SH-SY5Y (cell line): ENCODE measurements around the gene C4BPA.

Experiments used
- GATA2 ChIP-seq: IDR thresholded peaks from 2 replicates; pipeline ENCODE4 v1.6.1; 2011; ENCODE audit warnings: mild to moderate bottlenecking, low read depth, low read length
- GATA3 ChIP-seq: IDR thresholded peaks from 2 replicates; pipeline ENCODE4 v1.6.1; 2011; ENCODE audit warnings: low read depth, mild to moderate bottlenecking, low read length, moderate library complexity

The C4BPA gene

DNA sequence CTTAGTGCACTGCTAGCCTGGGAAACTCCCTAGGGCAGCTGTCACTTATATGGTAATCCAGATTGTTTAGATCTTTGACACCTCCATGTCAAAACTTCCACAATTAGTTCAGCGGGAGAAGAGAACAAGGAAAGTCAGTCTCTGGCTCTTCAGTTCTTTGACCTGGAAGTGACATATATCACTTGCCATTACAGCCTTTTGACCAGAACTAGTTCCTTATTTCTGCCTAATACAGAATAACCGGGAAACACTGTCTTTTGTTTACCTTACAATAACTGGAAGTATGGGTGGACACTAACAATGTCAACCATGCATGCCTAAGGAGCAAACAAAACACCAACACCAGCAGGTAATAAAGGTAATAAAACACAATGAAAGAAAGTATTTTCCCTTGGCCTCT is 68.3 kb downstream of the C4BPA start:
- no peak for TF ChIP-seq GATA2
- no peak for TF ChIP-seq GATA3

DNA sequence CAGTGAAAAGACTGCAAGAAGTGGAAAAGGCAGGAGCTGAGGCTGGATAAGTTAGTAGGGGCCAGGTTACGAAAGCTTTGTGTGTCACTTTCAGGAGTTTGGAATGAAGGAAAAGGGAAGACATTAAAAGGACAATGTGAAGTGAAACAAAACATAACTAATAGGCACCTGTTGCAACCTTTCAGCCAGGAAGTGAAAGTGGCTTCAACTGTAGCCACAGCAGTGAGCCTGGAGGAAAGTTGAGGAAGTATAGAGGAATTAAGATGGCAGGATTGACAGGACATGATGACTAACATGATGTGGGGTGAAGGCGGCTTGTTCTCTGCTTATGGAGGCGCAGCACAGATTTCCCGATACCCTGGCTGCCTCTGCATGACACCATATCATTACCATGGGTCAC is 68.9 kb downstream of the C4BPA start:
- no peak for TF ChIP-seq GATA3

DNA sequence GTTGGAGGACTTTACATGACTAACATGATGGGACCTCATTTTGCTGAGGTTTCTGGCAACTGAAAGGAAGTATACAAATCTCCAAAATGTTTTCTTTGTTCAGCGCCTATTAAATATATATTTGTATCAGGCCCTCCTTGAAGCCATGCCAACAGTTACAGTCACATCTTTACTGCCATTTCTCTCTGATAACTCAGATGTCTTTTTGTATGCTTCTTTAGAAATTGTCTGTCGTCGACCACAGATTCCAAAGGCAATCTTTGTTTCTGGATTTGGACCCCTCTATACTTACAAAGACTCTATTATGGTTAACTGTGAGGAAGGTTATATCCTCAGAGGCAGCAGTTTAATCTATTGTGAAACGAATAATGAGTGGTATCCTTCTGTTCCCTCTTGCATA is 69.4 kb downstream of the C4BPA start:
- TF ChIP-seq GATA2 = no peak
- TF ChIP-seq GATA3 = no peak

DNA sequence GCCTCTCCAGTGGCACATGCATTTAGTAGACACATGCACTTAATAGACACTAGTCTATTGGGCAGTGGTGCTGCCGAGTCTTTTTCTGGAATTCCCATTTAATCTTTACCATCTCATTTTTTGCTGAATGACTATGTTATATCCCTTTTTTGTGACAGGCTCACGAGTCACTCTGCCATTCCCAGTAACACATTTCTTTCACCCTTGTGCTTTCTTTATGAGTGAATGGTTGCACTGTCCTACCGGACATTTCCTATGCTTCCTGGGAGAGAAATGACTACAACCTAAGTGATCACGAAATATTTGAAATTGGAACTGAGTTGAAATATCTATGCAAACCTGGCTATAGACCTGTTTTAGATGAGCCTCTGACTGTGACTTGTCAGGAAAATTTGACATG is 70.9 kb downstream of the C4BPA start:
- TF ChIP-seq GATA2 = no peak
- TF ChIP-seq GATA3 = no peak

DNA sequence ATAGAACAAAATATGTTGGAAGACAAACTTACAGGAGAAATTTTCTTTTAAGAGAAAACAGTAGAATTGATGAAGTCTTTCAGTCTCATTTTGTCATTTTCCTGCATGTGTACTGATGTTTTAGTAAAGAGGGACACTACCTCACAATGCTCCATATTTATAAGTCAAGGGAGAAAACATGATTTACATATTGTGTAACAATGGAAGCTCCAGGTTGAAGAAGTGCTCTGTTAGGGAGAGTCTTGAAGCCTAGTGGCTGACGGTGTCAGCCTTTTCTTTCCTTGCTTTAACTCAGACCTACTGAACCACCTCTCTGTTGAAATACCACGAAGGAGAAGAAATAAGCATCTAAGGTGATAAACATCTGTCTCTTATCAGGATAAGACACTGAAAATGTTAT is 75.0 kb downstream of the C4BPA start:
- no peak for TF ChIP-seq GATA2
- no peak for TF ChIP-seq GATA3

DNA sequence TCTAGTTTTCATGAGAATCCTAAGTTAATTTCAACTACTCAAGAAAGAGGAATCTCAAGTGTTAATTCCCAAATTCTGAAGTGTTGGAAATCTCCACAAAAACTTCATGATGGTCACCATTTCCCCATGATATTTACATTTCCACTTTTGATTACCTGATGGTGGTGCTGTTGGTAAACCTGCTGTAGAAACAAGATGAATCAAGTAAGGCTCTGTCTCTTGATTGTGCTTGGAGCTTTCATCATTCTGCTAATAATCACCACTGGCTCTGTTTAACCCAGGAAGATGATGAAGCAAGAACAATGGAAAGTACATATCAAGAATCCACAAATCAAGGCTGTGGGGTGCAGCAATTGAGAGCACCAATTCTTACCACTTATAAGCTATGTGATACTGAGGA is 77.8 kb downstream of the C4BPA start:
- no peak for TF ChIP-seq GATA3
- no peak for TF ChIP-seq GATA2

DNA sequence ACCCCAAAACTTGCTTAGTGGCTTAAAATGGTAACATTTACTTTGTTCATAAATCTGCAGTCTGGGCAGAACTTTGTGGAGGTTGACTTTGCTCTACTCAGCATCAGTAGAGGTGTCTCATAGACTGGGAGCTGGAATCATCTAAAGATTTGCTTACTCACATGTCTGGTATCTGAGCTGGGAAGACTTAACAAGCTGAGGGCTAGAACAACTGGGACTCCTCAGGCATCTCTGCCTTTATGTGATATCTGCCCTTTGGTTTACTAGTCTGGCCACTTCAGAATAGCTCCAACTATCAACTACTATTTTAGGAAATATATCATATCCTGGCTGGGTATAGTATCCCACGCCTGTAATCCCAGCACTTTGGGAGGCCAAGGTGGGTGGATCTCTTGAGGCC is 82.5 kb downstream of the C4BPA start:
- TF ChIP-seq GATA2 (no peak), GATA3 (no peak)

DNA sequence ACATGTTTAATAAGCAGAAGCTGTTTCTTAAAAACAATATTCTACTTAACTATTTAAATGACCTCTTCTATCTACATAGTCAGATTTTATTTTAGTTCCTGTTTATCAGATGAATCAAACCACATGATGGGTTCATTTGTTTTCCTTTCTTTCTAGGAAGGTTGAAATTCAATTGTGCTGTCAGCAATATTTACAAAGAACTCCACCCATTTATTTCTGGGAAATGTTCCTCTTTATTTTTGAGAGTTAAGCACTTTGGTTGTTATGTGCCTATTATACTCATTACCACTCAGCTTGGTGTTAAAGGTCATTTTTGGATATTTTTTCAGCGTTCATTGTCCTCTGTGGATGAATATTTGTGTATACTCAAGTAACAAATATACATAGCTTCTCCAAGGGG is 84.9 kb downstream of the C4BPA start:
- no peak for TF ChIP-seq GATA3
- TF ChIP-seq GATA2 = no peak

DNA sequence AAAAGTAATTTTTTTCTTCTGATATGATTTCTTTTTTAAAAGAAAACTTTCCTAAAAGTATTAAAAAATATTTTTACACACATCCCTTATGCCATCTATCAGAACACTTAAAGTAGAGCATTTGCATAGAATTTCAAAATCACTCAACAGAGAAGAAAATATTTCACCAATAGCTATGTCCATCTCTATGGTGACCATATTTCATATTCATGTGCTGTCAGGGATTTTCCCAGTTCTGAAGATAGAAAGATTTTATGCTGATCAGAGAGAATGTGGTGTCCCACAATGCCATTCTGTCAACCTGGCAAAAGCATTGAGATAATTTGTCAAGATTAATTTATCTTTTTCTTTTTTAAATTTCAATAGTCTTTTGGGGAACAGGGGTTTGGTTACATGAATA is 87.0 kb downstream of the C4BPA start:
- no peak for TF ChIP-seq GATA3
- no peak for TF ChIP-seq GATA2

DNA sequence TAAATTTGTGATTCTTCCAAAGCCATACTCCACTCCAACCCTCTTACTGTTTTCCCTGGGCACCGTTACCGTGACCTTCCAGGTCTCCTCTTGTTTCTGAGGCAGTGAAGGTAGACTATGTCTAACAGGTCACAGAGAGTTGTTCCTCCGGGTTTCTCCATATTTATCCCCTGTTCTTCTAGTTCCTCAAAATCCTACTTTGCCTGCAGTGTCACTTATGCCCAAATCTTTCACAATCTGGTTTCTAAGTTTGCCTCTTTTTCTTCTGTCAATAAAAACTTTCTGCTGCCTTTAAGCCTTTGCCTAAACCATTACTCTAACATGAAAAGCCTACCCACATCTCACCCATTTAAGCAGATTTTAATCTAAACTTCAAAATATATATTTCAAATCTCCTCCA is 87.7 kb downstream of the C4BPA start:
- TF ChIP-seq GATA3 (no peak), GATA2 (no peak)

DNA sequence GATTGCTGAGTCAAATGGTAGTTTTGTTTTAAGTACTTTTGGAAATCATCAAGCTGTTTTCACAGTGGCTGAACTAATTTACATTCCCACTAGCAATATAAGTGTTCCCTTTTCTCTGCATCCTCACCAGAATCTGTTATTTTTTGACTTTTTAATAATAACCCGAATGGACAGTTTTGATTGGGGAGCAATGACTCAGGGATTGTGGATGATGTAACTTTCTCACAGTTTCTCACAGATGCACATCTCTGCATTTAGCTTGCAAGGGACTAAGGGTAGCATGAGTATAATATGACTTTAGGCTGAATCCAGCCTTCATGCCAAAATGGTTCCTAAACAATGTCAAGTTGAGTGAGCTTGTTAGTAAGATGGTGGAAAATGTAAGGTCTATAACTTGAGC is 90.2 kb downstream of the C4BPA start:
- TF ChIP-seq GATA2 (no peak), GATA3 (no peak)
